Panc1 (cell line): Measurements from ENCODE around the gene CDRT4. TPM values are rescaled to one million over a fixed set of nuclear protein-coding genes. Genes with fewer than 3 reads are reported as not detected.

ENCODE experiments used
- ATAC-seq: fragments of 200-7000 bp; cut with Tn5 transposase; 2 replicates; pipeline ENCODE4 v1.9.1; 2020; ENCODE audit warnings: mild to moderate bottlenecking, moderate library complexity
- BruUV-seq: library from RNA; stranded (reverse); fragments of 400-500 nt; replicated peaks from 2 replicates; lab custom pipeline; 2021; lab: Mats Ljungman, UMichigan
- CTCF ChIA-PET: fragments of 300-600 bp; sonication (Branson Sonifier 250); formaldehyde crosslinking; loops from one replicate; lab custom pipeline; 2022; ENCODE audit warnings: antibody characterized with exemption; lab: Charles Lee
- POLR2A ChIA-PET: fragments of 300-600 bp; sonication (Branson Sonifier 250); formaldehyde crosslinking; loops from one replicate; lab custom pipeline; 2022; ENCODE audit warnings: antibody characterized with exemption; lab: Charles Lee
- DNase-seq: peaks from one replicate; pipeline ENCODE4 v3.0.0-alpha.2; 2010; ENCODE audit warnings: low read depth, low spot score
- H3K27ac ChIP-seq: 2 replicates; pipeline ENCODE4 v1.5.1; 2011; ENCODE audit warnings: mild to moderate bottlenecking, low read length, inconsistent platforms
- H3K27me3 ChIP-seq: fragments of 200-500 bp; sonication (Bioruptor generic); 2 replicates; pipeline ENCODE4 v1.6.0; 2014; ENCODE audit warnings: low read length, inconsistent platforms; ENCODE audit not compliant: control insufficient read depth, insufficient read depth
- H3K36me3 ChIP-seq: fragments of 200-500 bp; sonication (Bioruptor generic); 2 replicates; pipeline ENCODE4 v1.5.1; 2014; ENCODE audit warnings: inconsistent platforms, mild to moderate bottlenecking, low read length, moderate library complexity; ENCODE audit not compliant: control insufficient read depth, insufficient read depth
- H3K4me1 ChIP-seq: 2 replicates; pipeline ENCODE4 v1.5.1; 2011; ENCODE audit warnings: inconsistent platforms, mild to moderate bottlenecking, low read length, moderate library complexity; ENCODE audit not compliant: control insufficient read depth, insufficient read depth
- H3K4me3 ChIP-seq, 2 experiments: 2 replicates each; pipeline ENCODE4 v1.5.1; 2011 to 2012; ENCODE audit warnings: low read depth in 2 of 2, low read length in 2 of 2, mild to moderate bottlenecking in 2 of 2, inconsistent platforms in 1 of 2, moderate library complexity in 1 of 2
- H3K9me3 ChIP-seq: fragments of 200-500 bp; sonication (Bioruptor generic); 2 replicates; pipeline ENCODE4 v1.5.1; 2014; ENCODE audit warnings: low read depth, mild to moderate bottlenecking, inconsistent platforms, low read length, moderate library complexity; ENCODE audit not compliant: control insufficient read depth, insufficient read depth
- POLR2AphosphoS5 ChIP-seq: IDR thresholded peaks from 2 replicates; pipeline ENCODE4 v1.6.1; 2012; ENCODE audit warnings: mild to moderate bottlenecking, low read depth, low read length, moderate library complexity
- REST ChIP-seq, 2 experiments: IDR thresholded peaks; 2 replicates each; pipeline ENCODE4 v1.6.1; 2011 to 2012; ENCODE audit warnings: low read depth in 2 of 2, control low read depth in 1 of 2, low read length in 1 of 2, mild to moderate bottlenecking in 1 of 2, moderate library complexity in 1 of 2; ENCODE audit not compliant: insufficient read depth in 1 of 2
- SIN3A ChIP-seq: IDR thresholded peaks from 2 replicates; pipeline ENCODE4 v1.6.1; 2012; ENCODE audit warnings: low read depth, mild to moderate bottlenecking, low read length, moderate library complexity, borderline replicate concordance; ENCODE audit not compliant: insufficient read depth
- TCF7L2 ChIP-seq: IDR thresholded peaks from 2 replicates; pipeline ENCODE4 v1.6.1; 2011; ENCODE audit warnings: mild to moderate bottlenecking, low read depth, low read length, inconsistent platforms
- in situ Hi-C: cut with HindIII; loops from 2 replicates; pipeline ENCODE4 v1.10.0; 2016; ENCODE audit warnings: low sequenced_read_pairs, low pct_unique_long_range_greater_than_20kb
- intact Hi-C: fragments of 100-400 bp; cut with micrococcal nuclease; formaldehyde crosslinking; loops from one replicate; pipeline ENCODE4 v1.10.0; 2022; ENCODE audit not compliant: unreplicated experiment
- total RNA-seq: library from RNA; stranded (reverse); gene quantifications from one replicate; pipeline ENCODE4 v1.2.1, GENCODE V29; 2021; ENCODE audit not compliant: unreplicated experiment
- TF ChIP-seq, protein P1 (sequence below): fragments of 450-650 bp; IDR thresholded peaks from 2 replicates; pipeline ENCODE4 v1.5.1; 2017; ENCODE audit warnings: mild to moderate bottlenecking

The CDRT4 gene
- total RNA-seq, 1 experiment from 2014 or later, result 2.8 TPM

- Histone ChIP-seq H3K4me1 (no peaks in the 10 kb centered on the region), H3K9me3 (no peaks in the 10 kb centered on the region), H3K36me3 (no peaks in the 10 kb centered on the region), H3K27me3 (no peaks in the 10 kb centered on the region), H3K4me3 (no peak overlapping the region), H3K27ac (no peak overlapping the region)
- TF ChIP-seq, protein P1, sequence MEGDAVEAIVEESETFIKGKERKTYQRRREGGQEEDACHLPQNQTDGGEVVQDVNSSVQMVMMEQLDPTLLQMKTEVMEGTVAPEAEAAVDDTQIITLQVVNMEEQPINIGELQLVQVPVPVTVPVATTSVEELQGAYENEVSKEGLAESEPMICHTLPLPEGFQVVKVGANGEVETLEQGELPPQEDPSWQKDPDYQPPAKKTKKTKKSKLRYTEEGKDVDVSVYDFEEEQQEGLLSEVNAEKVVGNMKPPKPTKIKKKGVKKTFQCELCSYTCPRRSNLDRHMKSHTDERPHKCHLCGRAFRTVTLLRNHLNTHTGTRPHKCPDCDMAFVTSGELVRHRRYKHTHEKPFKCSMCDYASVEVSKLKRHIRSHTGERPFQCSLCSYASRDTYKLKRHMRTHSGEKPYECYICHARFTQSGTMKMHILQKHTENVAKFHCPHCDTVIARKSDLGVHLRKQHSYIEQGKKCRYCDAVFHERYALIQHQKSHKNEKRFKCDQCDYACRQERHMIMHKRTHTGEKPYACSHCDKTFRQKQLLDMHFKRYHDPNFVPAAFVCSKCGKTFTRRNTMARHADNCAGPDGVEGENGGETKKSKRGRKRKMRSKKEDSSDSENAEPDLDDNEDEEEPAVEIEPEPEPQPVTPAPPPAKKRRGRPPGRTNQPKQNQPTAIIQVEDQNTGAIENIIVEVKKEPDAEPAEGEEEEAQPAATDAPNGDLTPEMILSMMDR, result no peak
- no peak for TF ChIP-seq REST (IDR thresholded peaks at IDR 0.05; ENCODE audit: insufficient read depth in 1 of 2, low read depth in 2 of 2, low read length in 1 of 2)
- TF ChIP-seq POLR2AphosphoS5, result no peak
- no peak for TF ChIP-seq TCF7L2
- no peak for TF ChIP-seq SIN3A
- BruUV-seq, result no TSS peak
- CTCF ChIA-PET, result no interaction called here
- POLR2A ChIA-PET, result no interaction called here
- no peak for DNase-seq
- in situ Hi-C loops, result no loop called here
- ATAC-seq, result no peak
- intact Hi-C loops, result no loop called here
Observed at GRCh38 chr17:15475631-15476354, 8.4 kb upstream of the CDRT4 start.

DNA sequence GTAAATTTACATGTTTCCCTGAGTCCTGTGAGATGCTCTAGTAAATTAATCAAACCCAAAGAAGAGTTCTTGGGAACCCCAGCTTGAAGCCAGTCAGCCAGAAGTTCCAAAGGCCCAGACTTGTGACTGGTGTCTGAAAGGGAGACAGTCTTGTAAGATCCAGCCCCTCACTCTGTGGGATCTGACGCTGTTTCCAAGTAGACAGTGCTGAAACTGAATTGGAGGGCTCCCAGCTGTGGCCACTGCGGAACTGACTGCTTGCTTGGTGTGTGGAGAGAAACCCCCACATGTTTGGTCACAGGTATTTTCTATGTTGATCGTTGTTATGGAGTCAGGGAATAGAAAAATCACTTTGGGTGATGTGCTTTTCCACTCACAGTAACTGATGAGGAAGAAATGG, 5.5 kb upstream of the CDRT4 start:
- CTCF ChIA-PET, result no interaction called here
- in situ Hi-C loops (no loop called here), intact Hi-C loops (no loop called here)
- Histone ChIP-seq H3K9me3 (no peaks in the 10 kb centered on the region), H3K27ac (no peak overlapping the region), H3K4me3 (no peak overlapping the region), H3K27me3 (no peaks in the 10 kb centered on the region), H3K4me1 (no peaks in the 10 kb centered on the region), H3K36me3 (no peaks in the 10 kb centered on the region)
- DNase-seq (no peak), ATAC-seq (no peak)
- POLR2A ChIA-PET, result no interaction called here
- BruUV-seq, result no TSS peak
- TF ChIP-seq REST (IDR thresholded peaks at IDR 0.05; ENCODE audit: insufficient read depth in 1 of 2, low read depth in 2 of 2, low read length in 1 of 2), result no peak
- TF ChIP-seq POLR2AphosphoS5, result no peak
- no peak for TF ChIP-seq TCF7L2
- no peak for TF ChIP-seq SIN3A
- TF ChIP-seq, protein P1, result no peak
